Gastroesophageal sphincter (tissue), 4 donors: ENCODE results near the gene NMD3. TPM values are rescaled to one million over a fixed set of nuclear protein-coding genes. Genes with fewer than 3 reads are reported as not detected.

Experiments
- ATAC-seq: fragments of 150-250 bp; one replicate; pipeline ENCODE4 v1.9.1; 2016; ENCODE audit warnings: mild to moderate bottlenecking, moderate library complexity
- H3K27ac ChIP-seq, 4 donors: fragments of 200-600 bp; sonication (generic) in 3 of 4; 1 replicate in 3 of 4; 2 replicates in 1 of 4; pipeline ENCODE4 v1.5.1; 2016 to 2019
- H3K27me3 ChIP-seq: fragments of 200-600 bp; sonication (generic); one replicate; pipeline ENCODE4 v1.5.1; 2019
- H3K36me3 ChIP-seq, 2 donors: fragments of 200-600 bp; sonication (generic); one replicate each; pipeline ENCODE4 v1.5.1; 2019; ENCODE audit warnings: control low read depth in 1 of 2
- H3K4me1 ChIP-seq, 3 donors: fragments of 200-600 bp; sonication (generic); 1 replicate in 2 of 3; 2 replicates in 1 of 3; pipeline ENCODE4 v1.5.1; 2016 to 2019; ENCODE audit warnings: control low read depth in 2 of 3
- H3K4me3 ChIP-seq, 2 donors: fragments of 200-600 bp; sonication (generic); one replicate each; pipeline ENCODE4 v1.5.1; 2019; ENCODE audit warnings: mild to moderate bottlenecking in 1 of 2, moderate library complexity in 1 of 2
- H3K9me3 ChIP-seq, 3 donors: fragments of 200-600 bp; sonication (generic); one replicate each; pipeline ENCODE4 v1.5.1; 2017 to 2019; ENCODE audit warnings: control low read depth in 2 of 3
- EP300 ChIP-seq: sonication (generic); formaldehyde crosslinking; IDR thresholded peaks from one replicate; pipeline ENCODE4 v1.6.1; 2017; ENCODE audit warnings: antibody characterized with exemption, mild to moderate bottlenecking
- POLR2A ChIP-seq, 2 donors: fragments of 450-650 bp; IDR thresholded peaks; one replicate each; pipeline ENCODE4 v1.6.1; 2017; ENCODE audit warnings: antibody characterized with exemption in 2 of 2, mild to moderate bottlenecking in 2 of 2, moderate library complexity in 1 of 2
- POLR2AphosphoS5 ChIP-seq: sonication (generic); formaldehyde crosslinking; IDR thresholded peaks from one replicate; pipeline ENCODE4 v1.6.1; 2017; ENCODE audit warnings: antibody characterized with exemption
- WGBS, 2 donors: methylation state at CpG; one replicate each; pipeline ENCODE4 v1.1.5; 2018; ENCODE audit warnings: low coverage in 1 of 2; 5-methylcytosine and 5-hydroxymethylcytosine counted together
- total RNA-seq, 4 donors: library from RNA; depleted of rRNA; stranded (reverse); fragments of >200 nt; gene quantifications; one replicate each; pipeline ENCODE4 v1.1.0, GENCODE V29; 2016
- TF ChIP-seq, protein P1 (sequence below), 4 experiments: fragments of 200-600 bp in 2 of 4; fragments of 450-650 bp in 2 of 4; sonication (generic) in 1 of 4; IDR thresholded peaks; one replicate each; pipeline ENCODE4 v1.5.1; 2017 to 2019; ENCODE audit warnings: antibody characterized with exemption in 4 of 4, mild to moderate bottlenecking in 2 of 4, moderate library complexity in 2 of 4

Gene NMD3
- total RNA-seq, 4 donors from 2014 or later = 26.1 to 72.8 (median 51.8) TPM

DNA sequence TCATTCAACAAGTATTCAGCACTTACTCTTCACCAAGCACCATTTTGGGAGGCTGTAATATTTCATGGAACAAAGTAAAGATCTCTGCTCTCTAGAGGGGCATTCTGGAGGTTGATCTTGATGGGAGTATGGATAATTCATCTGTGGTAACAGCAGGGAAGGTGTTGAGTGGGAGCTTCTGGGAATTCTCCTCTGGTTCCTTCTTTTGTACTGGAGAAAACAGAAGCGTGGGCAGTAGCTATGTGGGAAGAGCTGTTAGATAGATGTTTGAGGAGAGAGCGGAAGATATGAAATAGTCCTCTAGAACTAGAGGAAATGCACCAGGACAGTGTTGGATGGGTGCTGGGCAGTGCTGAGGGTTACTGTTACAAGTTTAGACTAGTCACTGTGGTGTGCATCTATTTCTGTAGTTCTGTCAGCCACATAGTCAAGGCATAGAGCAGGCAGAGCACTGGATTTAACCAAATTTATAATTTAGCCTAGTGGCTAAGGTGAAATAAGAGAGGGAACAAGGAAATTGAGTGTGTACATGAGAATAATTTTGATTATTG, 9.6 kb downstream of the NMD3 start:
- Histone ChIP-seq H3K36me3 (peaks cover 0 to 88% of the 10 kb centered on the region in 2 donors), H3K27ac (no peak overlapping the region), H3K4me1 (peaks cover 0 to 6% (median 0%) of the 10 kb centered on the region in 3 donors), H3K4me3 (no peak overlapping the region), H3K9me3 (no peaks in the 10 kb centered on the region), H3K27me3 (no peaks in the 10 kb centered on the region)
- TF ChIP-seq POLR2AphosphoS5 (no peak), EP300 (no peak)
- WGBS, 2 donors = 100% methylated on average over 2 of the region's 2 CpGs
- no peak for ATAC-seq

DNA sequence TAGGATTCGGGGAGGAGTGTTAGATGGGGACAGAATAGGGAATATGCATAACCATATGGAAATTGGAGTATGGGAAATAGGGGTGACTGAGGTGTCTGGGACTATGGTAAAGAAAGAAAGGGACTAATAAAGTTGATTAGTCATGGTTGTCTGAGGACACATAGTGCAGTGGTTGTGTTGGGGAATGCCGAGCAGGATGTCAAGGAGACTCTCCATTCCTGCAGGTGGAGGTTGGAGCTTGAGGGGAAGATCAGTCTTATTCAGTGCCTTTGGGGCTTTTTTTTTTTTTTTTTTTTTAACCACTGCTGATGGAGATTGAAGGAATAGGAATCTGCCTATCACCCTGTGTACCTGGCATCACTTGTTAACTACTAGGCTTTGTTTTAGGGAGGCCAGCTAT, 10.8 kb downstream of the NMD3 start:
- no peak overlapping the region for H3K27ac ChIP-seq
- ATAC-seq = no peak
- H3K4me1 ChIP-seq = no peaks in the 10 kb centered on the region
- no peaks in the 10 kb centered on the region for H3K9me3 ChIP-seq
- peaks cover 0 to 88% of the 10 kb centered on the region in 2 donors for H3K36me3 ChIP-seq
- no peaks in the 10 kb centered on the region for H3K27me3 ChIP-seq
- TF ChIP-seq EP300 (no peak), POLR2AphosphoS5 (no peak), POLR2A (IDR thresholded peaks at IDR 0.05) (no peak)
- TF ChIP-seq, protein P1, sequence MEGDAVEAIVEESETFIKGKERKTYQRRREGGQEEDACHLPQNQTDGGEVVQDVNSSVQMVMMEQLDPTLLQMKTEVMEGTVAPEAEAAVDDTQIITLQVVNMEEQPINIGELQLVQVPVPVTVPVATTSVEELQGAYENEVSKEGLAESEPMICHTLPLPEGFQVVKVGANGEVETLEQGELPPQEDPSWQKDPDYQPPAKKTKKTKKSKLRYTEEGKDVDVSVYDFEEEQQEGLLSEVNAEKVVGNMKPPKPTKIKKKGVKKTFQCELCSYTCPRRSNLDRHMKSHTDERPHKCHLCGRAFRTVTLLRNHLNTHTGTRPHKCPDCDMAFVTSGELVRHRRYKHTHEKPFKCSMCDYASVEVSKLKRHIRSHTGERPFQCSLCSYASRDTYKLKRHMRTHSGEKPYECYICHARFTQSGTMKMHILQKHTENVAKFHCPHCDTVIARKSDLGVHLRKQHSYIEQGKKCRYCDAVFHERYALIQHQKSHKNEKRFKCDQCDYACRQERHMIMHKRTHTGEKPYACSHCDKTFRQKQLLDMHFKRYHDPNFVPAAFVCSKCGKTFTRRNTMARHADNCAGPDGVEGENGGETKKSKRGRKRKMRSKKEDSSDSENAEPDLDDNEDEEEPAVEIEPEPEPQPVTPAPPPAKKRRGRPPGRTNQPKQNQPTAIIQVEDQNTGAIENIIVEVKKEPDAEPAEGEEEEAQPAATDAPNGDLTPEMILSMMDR (IDR thresholded peaks at IDR 0.05) = no peak
- H3K4me3 ChIP-seq = no peak overlapping the region
- 90 to 93% methylated on average over 2 of the region's 2 CpGs for WGBS, 2 donors

DNA sequence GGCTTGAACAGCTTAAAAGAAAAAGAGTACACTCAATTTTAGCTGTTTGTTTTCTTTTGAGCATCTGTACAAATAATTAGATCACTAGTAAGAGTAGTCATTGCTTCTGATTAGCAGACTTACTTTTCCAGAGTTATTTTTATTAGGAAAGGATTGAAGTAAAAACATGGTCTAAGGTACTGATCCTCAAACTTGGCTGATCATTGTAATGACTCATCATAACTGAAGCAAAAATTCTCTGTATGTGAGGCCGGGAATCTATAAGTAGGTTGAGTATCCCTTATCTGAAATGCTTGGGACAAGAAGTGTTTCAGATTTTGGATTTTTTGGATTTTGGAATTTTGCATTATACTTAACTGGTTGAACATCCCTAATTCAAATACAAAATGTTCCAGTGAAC, 12.4 kb downstream of the NMD3 start:
- Histone ChIP-seq H3K27me3 (no peaks in the 10 kb centered on the region), H3K4me3 (no peak overlapping the region), H3K27ac (no peak overlapping the region), H3K9me3 (no peaks in the 10 kb centered on the region), H3K4me1 (no peaks in the 10 kb centered on the region), H3K36me3 (peaks cover 0 to 84% of the 10 kb centered on the region in 2 donors)
- no peak for ATAC-seq
- 78 to 88% methylated on average over 1 of the region's 1 CpG for WGBS, 2 donors
- TF ChIP-seq, protein P1 (IDR thresholded peaks at IDR 0.05) = no peak
- no peak for TF ChIP-seq POLR2AphosphoS5
- TF ChIP-seq POLR2A (IDR thresholded peaks at IDR 0.05) = no peak
- no peak for TF ChIP-seq EP300

DNA sequence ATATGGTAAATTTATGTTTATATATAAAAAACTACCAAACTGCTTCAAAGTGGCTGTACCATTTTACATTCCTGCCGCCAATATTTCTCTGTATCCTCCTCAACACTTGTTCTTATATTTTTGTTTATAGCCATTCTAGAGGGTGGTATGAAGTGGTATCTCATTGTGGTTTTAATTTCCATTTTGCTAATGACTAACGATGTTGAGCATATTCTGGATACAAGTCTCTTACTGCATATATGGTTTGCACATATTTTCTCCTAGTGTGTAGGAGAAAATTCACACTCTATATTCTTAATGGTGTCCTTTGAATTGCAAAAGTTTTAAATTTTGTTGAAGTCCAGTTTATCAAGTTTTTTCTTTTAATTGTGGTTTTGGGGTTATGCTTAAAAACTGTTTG, 15.1 kb downstream of the NMD3 start:
- Histone ChIP-seq H3K4me3 (no peak overlapping the region), H3K27me3 (no peaks in the 10 kb centered on the region), H3K27ac (no peak overlapping the region), H3K9me3 (no peaks in the 10 kb centered on the region), H3K36me3 (peaks cover 0 to 82% of the 10 kb centered on the region in 2 donors), H3K4me1 (no peaks in the 10 kb centered on the region)
- 95 to 100% methylated on average over 2 of the region's 2 CpGs for WGBS, 2 donors
- TF ChIP-seq, protein P1 (IDR thresholded peaks at IDR 0.05) = no peak
- no peak for TF ChIP-seq POLR2AphosphoS5
- TF ChIP-seq EP300 = no peak
- ATAC-seq = no peak

DNA sequence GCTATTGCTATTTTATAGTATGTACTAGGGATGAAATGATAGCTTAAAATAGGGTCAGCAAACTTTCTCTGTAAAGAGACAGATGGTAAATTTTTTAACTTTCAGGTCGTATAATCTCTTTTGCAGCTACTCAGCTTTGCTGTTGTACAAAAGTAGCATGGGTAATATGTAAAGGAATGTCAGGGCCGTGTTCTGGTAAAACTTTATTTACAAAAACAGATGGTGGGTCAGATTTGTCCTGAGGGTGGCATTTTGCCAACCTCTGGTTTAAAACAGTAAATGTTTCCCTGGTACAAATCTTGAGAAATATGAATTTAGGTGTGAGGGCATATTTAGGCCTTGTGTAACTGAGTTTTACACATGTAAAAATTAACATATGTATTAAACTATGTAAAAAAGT, 18.6 kb downstream of the NMD3 start:
- no peak overlapping the region for H3K4me3 ChIP-seq
- TF ChIP-seq POLR2A (IDR thresholded peaks at IDR 0.05) = no peak
- TF ChIP-seq EP300 = no peak
- TF ChIP-seq, protein P1 (IDR thresholded peaks at IDR 0.05) = no peak
- TF ChIP-seq POLR2AphosphoS5 = no peak
- ATAC-seq = no peak
- no peaks in the 10 kb centered on the region for H3K27me3 ChIP-seq
- H3K9me3 ChIP-seq = no peaks in the 10 kb centered on the region
- peaks cover 0 to 89% of the 10 kb centered on the region in 2 donors for H3K36me3 ChIP-seq
- H3K27ac ChIP-seq = no peak overlapping the region
- no peaks in the 10 kb centered on the region for H3K4me1 ChIP-seq
- WGBS, 2 donors = 64 to 67% methylated on average over 2 of the region's 2 CpGs
